GM13977 (cell line): ENCODE results near the gene ZBTB48.

Source experiments
- DNase-seq: peaks from one replicate; pipeline ENCODE4 v3.0.0; 2012; ENCODE audit warnings: low spot score
- CTCF ChIP-seq: IDR thresholded peaks from 2 replicates; pipeline ENCODE4 v1.5.1; 2012; ENCODE audit warnings: mild to moderate bottlenecking, control low read depth; ENCODE audit not compliant: insufficient read depth; ENCODE audit errors: extremely low read depth, missing control alignments
- in situ Hi-C: fragments of 300-500 bp; cut with MboI; formaldehyde crosslinking; loops from one replicate; pipeline ENCODE4 v1.12.0; 2022; ENCODE audit warnings: low sequenced_read_pairs, low pct_unique_long_range_greater_than_20kb, mixed read lengths, inconsistent platforms; ENCODE audit not compliant: unreplicated experiment

The ZBTB48 gene

DNA sequence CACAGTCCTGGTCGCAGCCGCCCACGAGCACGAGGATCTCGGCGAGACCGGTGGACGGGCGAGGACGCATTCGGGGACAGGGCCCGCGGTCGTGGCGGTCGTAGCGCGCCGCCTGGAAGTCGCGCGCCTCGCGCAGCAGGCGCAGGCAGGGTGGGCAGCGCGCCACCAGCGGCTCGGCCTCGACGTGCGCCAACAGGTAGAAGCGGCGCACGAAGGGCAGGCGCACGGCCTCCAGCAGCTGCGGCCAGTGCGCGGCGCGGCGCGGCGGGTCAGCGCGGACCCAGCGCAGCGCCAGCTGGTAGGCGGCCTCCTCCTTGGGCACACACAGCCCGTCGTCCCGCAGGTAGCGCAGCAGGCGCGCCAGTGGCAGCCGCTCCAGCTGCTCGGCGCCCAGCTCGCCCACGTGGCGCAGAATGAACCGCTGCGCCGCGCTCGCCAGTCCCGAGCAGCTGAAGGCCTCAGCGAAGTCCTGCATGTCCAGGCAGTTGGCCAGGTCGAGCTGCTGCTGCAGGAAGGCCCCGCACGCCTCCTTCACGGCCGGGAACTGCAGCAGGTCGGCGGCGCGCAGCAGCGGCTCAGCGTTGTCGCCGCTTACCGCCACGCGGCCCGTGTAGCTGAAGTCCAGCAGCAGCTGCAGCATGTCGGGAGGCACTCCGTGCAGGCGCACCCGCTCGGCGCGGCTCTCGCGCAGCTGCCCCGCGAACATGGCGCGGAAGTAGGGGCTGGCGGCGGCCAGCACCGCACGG is 22.3 kb downstream of the ZBTB48 start:
- in situ Hi-C loops, result no loop called here
- no peak for TF ChIP-seq CTCF

GRCh38 chr1:6602669-6603237 is 23.0 kb downstream of the ZBTB48 start, which contains the start of gene KLHL21:
TSS of gene KLHL21 (minus strand) at chr1:6602869. CDS start at chr1:6602817, 52 bp downstream.
- DNase-seq, result peak; percentile 95

More for the DNA sequence above, 22.3 kb downstream of the ZBTB48 start:
- DNase-seq, result peak; percentile 83

GRCh38 chr1:6603238-6603914 is 23.6 kb downstream of the ZBTB48 start:
- peak; percentile 74 for DNase-seq
- in situ Hi-C loops, result no loop called here

More at GRCh38 chr1:6602669-6603237, 23.0 kb downstream of the ZBTB48 start, which contains the start of gene KLHL21:
- TF ChIP-seq CTCF, result no peak
- in situ Hi-C loops, result no loop called here

GRCh38 chr1:6603915-6604558 is 24.2 kb downstream of the ZBTB48 start:
- TF ChIP-seq CTCF, result no peak
- no peak for DNase-seq
- in situ Hi-C loops, result no loop called here

More at GRCh38 chr1:6603238-6603914, 23.6 kb downstream of the ZBTB48 start:
- TF ChIP-seq CTCF, result no peak

DNA sequence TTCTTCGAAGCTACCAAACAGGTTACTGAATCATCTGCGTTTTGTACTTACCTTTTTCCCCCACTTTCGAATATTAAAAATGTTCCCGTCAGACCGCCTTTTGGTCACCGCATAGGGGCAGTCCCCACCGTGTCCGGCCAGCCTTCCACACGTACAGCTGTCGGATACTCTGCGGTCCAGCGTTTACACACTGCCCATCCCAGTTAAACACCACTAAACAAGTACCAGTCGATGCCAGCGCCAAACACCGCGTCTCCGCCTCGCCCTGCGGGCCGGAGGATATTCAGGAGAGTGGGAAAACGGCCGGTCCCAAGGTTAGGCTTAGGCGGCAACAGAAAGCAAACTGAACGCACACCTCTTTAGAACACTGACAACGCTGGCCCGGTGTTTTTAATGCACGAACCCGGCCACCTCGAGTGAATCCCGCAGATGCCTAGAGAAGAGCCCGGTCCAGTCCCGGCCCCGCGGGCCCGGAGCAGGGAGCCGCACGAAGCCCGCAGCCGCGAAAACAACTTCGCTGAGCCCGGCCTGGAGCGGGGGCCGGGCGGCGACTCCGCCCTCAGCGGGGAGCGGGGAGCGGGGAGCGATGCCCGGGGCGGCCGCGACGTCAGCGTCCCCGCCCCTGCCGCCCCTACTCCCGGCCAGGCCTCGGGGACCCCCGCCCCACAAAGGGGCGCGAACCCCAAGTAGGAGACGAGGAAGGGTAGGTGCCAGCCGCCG is 33.0 kb downstream of the ZBTB48 start:
- in situ Hi-C loops, result no loop called here
- no peak for DNase-seq
- TF ChIP-seq CTCF, result no peak
